ENCODE data around the gene BHLHA9. TPM values are rescaled to one million over a fixed set of nuclear protein-coding genes. Genes with fewer than 3 reads are reported as not detected.
"Not testable (repeated sequence)": the region's sequence is repeated elsewhere in the genome, so short reads cannot be mapped to it uniquely, and the experiment has no call there.

The BHLHA9 gene
- total RNA-seq, 2 experiments from 2014 or later = not detected

DNA sequence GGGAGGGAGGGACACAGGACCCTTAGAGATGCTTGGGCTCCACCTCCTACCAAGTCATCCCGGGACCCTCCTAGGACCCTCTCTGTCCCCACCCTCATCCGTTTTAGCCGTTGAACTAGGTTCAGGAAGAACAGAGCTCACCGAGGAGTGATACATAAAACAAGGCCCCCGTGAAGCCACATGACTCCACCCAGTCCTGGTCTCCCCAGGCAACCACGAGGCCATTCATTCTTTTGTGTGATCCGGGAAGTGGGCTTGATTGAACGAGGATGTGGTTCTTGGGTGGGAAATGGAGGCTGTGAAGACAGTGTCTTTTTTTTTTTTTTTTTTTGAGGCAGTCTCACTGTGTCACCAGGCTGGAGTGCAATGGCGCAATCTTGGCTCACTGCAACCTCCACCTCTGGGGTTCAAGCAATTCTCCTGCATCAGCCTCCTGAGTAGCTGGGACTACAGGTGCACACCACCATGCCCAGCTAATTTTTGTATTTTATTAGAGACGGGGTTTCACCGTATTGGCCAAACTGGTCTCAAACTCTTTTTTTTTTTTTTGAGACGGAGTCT lies 24.0 kb downstream of the BHLHA9 start:
- POLR2A ChIA-PET = interaction anchor here (0.6 to 2.4 kb wide), 9 partner anchors 17 to 791 kb away, joined by 3 to 9 read pairs (median 4); partner anchors contain the start of gene PITPNA
- peaks cover 10% of the 10 kb centered on the region for H3K36me3 Mint-ChIP-seq
- H3K4me1 Mint-ChIP-seq = peaks cover 46% of the 10 kb centered on the region
- H3K27me3 Mint-ChIP-seq = peaks cover 11% of the 10 kb centered on the region
- peak overlapping the region; percentile 96 for H3K27ac Mint-ChIP-seq
- ATAC-seq (ENCODE audit: low read depth) (peak; percentile 87), DNase-seq (peak; percentile 84)
- H3K4me3 Mint-ChIP-seq = peak overlapping the region; percentile 65
- H3K9me3 Mint-ChIP-seq = peaks cover 6% of the 10 kb centered on the region

DNA sequence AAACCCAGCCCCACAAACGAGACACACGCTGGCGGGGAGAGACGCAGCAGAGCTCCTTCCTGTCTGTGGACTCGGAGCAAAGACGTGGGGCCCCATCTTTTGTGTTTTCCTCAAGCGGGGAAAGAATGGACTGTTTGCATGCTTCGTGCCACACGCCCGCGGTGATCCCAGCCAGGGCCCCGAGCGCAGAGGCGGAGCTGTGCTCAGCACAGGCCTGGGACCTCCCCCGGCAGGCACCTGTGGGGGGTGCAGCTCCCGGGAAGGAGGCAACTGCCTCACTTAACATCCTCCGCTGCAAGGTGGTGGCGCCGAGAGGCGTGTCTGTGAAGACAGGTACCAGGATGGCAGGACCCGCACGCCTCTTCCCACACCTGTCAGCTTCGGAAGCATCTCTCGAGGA lies 28.4 kb downstream of the BHLHA9 start:
- peaks cover 11% of the 10 kb centered on the region for H3K27me3 Mint-ChIP-seq

GRCh38 chr17:1299552-1300370 lies 29.5 kb downstream of the BHLHA9 start:
- ATAC-seq (ENCODE audit: low read depth) (no peak), DNase-seq (no peak)
- H3K27ac Mint-ChIP-seq = peak overlapping the region; percentile 49
- no peaks in the 10 kb centered on the region for H3K9me3 Mint-ChIP-seq
- H3K4me1 Mint-ChIP-seq = peaks cover 25% of the 10 kb centered on the region
- H3K4me3 Mint-ChIP-seq = no peak overlapping the region
- H3K27me3 Mint-ChIP-seq = peaks cover 13% of the 10 kb centered on the region
- POLR2A ChIA-PET = no interaction called here
- peaks cover 1% of the 10 kb centered on the region for H3K36me3 Mint-ChIP-seq

More for the DNA sequence above, 28.4 kb downstream of the BHLHA9 start:
- H3K27ac Mint-ChIP-seq = peak overlapping the region; percentile 58
- H3K9me3 Mint-ChIP-seq = no peaks in the 10 kb centered on the region
- DNase-seq (peak; percentile 66), ATAC-seq (ENCODE audit: low read depth) (peak; percentile 43)
- H3K4me1 Mint-ChIP-seq = peaks cover 34% of the 10 kb centered on the region
- H3K4me3 Mint-ChIP-seq = peak overlapping the region; percentile 40
- POLR2A ChIA-PET = interaction anchor here (1.0 kb wide), 2 partner anchors 133 to 1095 kb away, joined by 3 to 4 read pairs; no protein-coding TSS in a partner anchor
- peaks cover 2% of the 10 kb centered on the region for H3K36me3 Mint-ChIP-seq

- DNase-seq = no peak
- Mint-ChIP-seq H3K4me3 (no peak overlapping the region), H3K4me1 (peaks cover 22% of the 10 kb centered on the region), H3K9me3 (no peaks in the 10 kb centered on the region), H3K36me3 (peaks cover 1% of the 10 kb centered on the region), H3K27ac (peak overlapping the region; percentile 2), H3K27me3 (peaks cover 13% of the 10 kb centered on the region)
- POLR2A ChIA-PET = no interaction called here
- no peak for ATAC-seq (ENCODE audit: low read depth)
Observed at GRCh38 chr17:1300371-1300905, 30.2 kb downstream of the BHLHA9 start.

- peaks cover 17% of the 10 kb centered on the region for H3K4me1 Mint-ChIP-seq
- H3K27me3 Mint-ChIP-seq = peaks cover 19% of the 10 kb centered on the region
- POLR2A ChIA-PET = interaction anchor here (0.6 kb wide), 1 partner anchor 29 kb away, joined by 5 read pairs; no protein-coding TSS in a partner anchor
- H3K27ac Mint-ChIP-seq = no peak overlapping the region
- no peaks in the 10 kb centered on the region for H3K9me3 Mint-ChIP-seq
- no peak overlapping the region for H3K4me3 Mint-ChIP-seq
- DNase-seq (no peak), ATAC-seq (ENCODE audit: low read depth) (no peak)
- H3K36me3 Mint-ChIP-seq = no peaks in the 10 kb centered on the region
Observed at GRCh38 chr17:1301546-1301945, 31.3 kb downstream of the BHLHA9 start.

- POLR2A ChIA-PET = no interaction called here
- peaks cover 24% of the 10 kb centered on the region for H3K27me3 Mint-ChIP-seq
- no peaks in the 10 kb centered on the region for H3K36me3 Mint-ChIP-seq
- ATAC-seq (ENCODE audit: low read depth) = no peak
- no peak for DNase-seq
- H3K27ac Mint-ChIP-seq = no peak overlapping the region
- H3K4me1 Mint-ChIP-seq = peaks cover 16% of the 10 kb centered on the region
- no peak overlapping the region for H3K4me3 Mint-ChIP-seq
- H3K9me3 Mint-ChIP-seq = no peaks in the 10 kb centered on the region
Observed at GRCh38 chr17:1302761-1303160, 32.5 kb downstream of the BHLHA9 start.

DNA sequence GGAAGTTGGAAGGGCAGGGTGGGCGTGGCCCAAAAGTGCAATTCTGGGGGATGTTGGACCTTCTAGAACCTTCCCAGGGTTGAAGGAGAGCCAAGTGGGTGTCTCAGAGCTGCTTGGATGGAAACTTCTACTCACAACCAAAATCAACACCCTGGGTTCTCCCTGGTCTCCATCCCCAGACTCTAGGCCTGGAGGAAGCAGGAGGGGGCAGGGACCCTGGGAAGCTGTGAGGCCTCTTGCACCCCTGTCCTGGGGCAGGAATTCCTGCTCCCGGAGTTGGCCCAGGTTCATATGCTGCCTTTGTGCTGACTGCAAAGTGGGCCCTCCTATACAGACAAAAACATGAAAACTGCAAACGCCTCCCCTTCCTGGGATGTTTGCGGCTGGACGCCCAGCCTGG lies 34.3 kb downstream of the BHLHA9 start:
- no peaks in the 10 kb centered on the region for H3K9me3 Mint-ChIP-seq
- POLR2A ChIA-PET = no interaction called here
- H3K27me3 Mint-ChIP-seq = peaks cover 22% of the 10 kb centered on the region
- peaks cover 6% of the 10 kb centered on the region for H3K4me1 Mint-ChIP-seq
- ATAC-seq (ENCODE audit: low read depth) = no peak
- no peak overlapping the region for H3K27ac Mint-ChIP-seq
- H3K4me3 Mint-ChIP-seq = no peak overlapping the region
- no peaks in the 10 kb centered on the region for H3K36me3 Mint-ChIP-seq
- DNase-seq = no peak

DNA sequence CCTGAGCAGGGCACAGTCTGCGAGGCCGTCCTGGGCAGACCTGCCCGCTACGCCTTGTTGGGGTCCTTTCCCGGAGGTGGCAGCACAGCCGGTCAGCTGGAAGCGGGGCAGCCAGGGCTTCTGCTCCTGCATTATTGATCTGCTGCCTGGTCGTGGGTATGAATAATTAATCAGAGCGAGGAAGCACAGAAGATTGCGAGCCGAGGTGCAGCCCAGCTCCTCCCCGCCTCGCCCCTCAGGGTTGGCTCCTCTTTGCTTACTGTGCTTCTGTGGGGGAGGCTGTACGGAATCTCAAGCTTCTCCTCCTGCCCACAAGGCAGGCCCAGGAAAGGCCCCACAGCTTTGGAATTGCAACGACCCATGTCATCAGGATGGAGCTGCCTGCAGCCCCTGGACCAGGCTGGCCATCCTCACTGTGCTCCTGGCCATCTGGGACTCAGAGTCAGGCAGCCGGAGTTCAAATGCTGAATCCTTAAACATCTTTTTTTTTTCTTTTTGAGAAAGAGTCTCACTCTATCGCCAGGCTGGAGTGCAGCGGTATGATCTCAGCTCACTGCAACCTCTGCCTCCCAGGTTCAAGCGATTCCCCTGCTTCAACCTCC lies 34.8 kb downstream of the BHLHA9 start:
- Mint-ChIP-seq H3K27ac (no peak overlapping the region), H3K9me3 (no peaks in the 10 kb centered on the region), H3K4me3 (no peak overlapping the region), H3K4me1 (peaks cover 6% of the 10 kb centered on the region), H3K36me3 (no peaks in the 10 kb centered on the region), H3K27me3 (peaks cover 22% of the 10 kb centered on the region)
- POLR2A ChIA-PET = no interaction called here
- no peak for ATAC-seq (ENCODE audit: low read depth)
- no peak for DNase-seq

DNA sequence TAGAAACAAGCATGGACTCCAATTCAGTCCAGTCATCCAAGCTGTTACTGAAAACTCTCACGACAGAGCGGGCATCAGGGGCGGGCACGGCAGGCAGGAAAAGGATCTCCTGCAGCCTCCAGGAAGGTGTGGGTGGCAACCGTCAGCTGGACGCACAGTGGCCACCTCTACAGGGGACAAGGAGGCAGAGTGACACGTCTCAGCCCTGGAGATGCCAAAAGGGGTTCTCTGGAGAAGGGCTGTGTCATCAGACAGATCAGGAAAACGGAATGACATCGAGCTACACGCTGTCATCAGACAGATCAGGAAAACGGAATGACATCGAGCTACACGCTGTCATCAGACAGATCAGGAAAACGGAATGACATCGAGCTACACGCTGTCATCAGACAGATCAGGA lies 37.6 kb downstream of the BHLHA9 start:
- peaks cover 22% of the 10 kb centered on the region for H3K27me3 Mint-ChIP-seq
- not testable (repeated sequence) for ATAC-seq (ENCODE audit: low read depth); H3K36me3 Mint-ChIP-seq; H3K9me3 Mint-ChIP-seq; DNase-seq; H3K4me3 Mint-ChIP-seq; H3K27ac Mint-ChIP-seq; H3K4me1 Mint-ChIP-seq
- POLR2A ChIA-PET = interaction anchor here (0.8 kb wide), 1 partner anchor 531 kb away, joined by 3 read pairs; no protein-coding TSS in a partner anchor

DNA sequence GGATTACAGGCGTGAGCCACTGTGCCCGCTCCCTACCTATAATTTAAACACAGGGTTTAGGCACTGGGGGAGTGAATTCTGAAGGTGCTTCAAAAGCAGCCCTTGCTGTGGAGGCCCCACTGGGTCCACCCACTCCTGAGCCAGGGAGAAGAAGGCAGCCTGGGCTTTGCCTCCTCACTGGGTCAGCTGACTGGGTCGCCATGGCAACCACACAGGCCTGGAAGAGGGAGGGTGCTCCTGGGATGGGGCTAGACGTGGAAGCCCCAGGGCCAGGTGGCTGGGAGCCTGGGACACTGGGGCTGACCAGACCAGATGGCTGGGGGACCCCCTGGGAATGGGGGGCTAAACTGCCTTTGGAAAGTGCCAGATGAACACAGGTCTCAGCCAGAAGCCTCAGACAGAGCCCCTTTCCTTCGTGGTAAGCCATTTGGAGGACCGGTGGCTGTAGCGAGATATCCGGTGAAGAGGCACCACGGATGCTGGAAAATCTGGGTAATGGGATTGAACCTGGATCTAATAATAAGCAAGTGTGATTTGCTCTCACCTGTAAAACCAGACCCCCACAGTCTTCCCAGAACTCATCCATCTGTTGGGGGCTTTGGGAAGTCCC lies 42.1 kb downstream of the BHLHA9 start:
- no peaks in the 10 kb centered on the region for H3K9me3 Mint-ChIP-seq
- H3K27me3 Mint-ChIP-seq = peaks cover 17% of the 10 kb centered on the region
- DNase-seq = no peak
- H3K27ac Mint-ChIP-seq = no peak overlapping the region
- no peaks in the 10 kb centered on the region for H3K4me1 Mint-ChIP-seq
- ATAC-seq (ENCODE audit: low read depth) = peak; percentile 36
- no peak overlapping the region for H3K4me3 Mint-ChIP-seq
- POLR2A ChIA-PET = no interaction called here
- H3K36me3 Mint-ChIP-seq = no peaks in the 10 kb centered on the region

GRCh38 chr17:1313270-1314005 lies 43.2 kb downstream of the BHLHA9 start:
- no peak overlapping the region for H3K27ac Mint-ChIP-seq
- peaks cover 12% of the 10 kb centered on the region for H3K27me3 Mint-ChIP-seq
- H3K4me1 Mint-ChIP-seq = no peaks in the 10 kb centered on the region
- no peak for DNase-seq
- no peak overlapping the region for H3K4me3 Mint-ChIP-seq
- H3K9me3 Mint-ChIP-seq = no peaks in the 10 kb centered on the region
- POLR2A ChIA-PET = no interaction called here
- no peaks in the 10 kb centered on the region for H3K36me3 Mint-ChIP-seq
- no peak for ATAC-seq (ENCODE audit: low read depth)

DNA sequence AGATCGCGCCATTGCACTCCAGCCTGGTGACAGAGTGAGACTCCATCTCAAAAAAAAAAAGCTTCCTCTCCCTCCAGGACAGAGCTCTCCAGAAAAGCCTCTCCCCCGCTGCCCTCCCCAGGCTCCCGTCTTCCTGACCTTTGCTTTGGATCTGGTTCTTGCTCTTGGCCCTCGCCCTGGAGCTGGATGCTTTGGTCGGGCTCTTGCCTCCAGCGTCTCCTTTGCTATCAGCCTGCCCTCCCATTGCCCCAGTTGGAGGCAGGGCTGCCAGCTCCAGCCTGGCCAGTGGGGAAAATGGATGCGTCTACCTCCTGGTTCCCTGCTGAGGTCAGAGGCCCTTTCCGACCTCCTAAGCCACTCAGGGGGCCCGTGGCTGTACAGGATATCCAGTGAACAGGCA lies 45.2 kb downstream of the BHLHA9 start:
- POLR2A ChIA-PET = no interaction called here
- peaks cover 15% of the 10 kb centered on the region for H3K27me3 Mint-ChIP-seq
- H3K4me3 Mint-ChIP-seq = no peak overlapping the region
- DNase-seq (no peak), ATAC-seq (ENCODE audit: low read depth) (no peak)
- H3K27ac Mint-ChIP-seq = no peak overlapping the region
- no peaks in the 10 kb centered on the region for H3K9me3 Mint-ChIP-seq
- no peaks in the 10 kb centered on the region for H3K36me3 Mint-ChIP-seq
- H3K4me1 Mint-ChIP-seq = no peaks in the 10 kb centered on the region

Measured in activated naive CD8-positive, alpha-beta T cell treated with anti-CD3 and anti-CD28 coated beads, Interleukin-2, amount 10 ng/mL, durations not matched to agents 7 days and 5 days (primary cell).